ENCODE results near the gene ZNF710.

- no peak for TF ChIP-seq CTCF (IDR thresholded peaks at IDR 0.05)
- no peak for TF ChIP-seq POLR2AphosphoS5 (IDR thresholded peaks at IDR 0.05)
These were observed 35.8 kb downstream of the ZNF710 start for GRCh38 chr15:90036806-90037510.

All from esophagus muscularis mucosa (tissue), 3 donors.